HepG2 (cell line): ENCODE data around the gene GOLT1A. TPM values are rescaled to one million over a fixed set of nuclear protein-coding genes. Genes with fewer than 3 reads are reported as not detected.

ENCODE experiments used
- FOXK1 ChIP-seq: sonication (generic); formaldehyde crosslinking; IDR thresholded peaks from 2 replicates; pipeline ENCODE4 v1.4.0; 2020; ENCODE audit warnings: low read depth, missing genetic modification reagents, borderline replicate concordance
- FOXM1 ChIP-seq: sonication (generic); formaldehyde crosslinking; IDR thresholded peaks from 2 replicates; pipeline ENCODE4 v1.5.0; 2020; ENCODE audit warnings: missing genetic modification reagents
- HNF4A ChIP-seq: sonication (generic); formaldehyde crosslinking; IDR thresholded peaks from 2 replicates; pipeline ENCODE4 v1.4.0; 2020; ENCODE audit warnings: missing genetic modification reagents
- RAD51 ChIP-seq: fragments of 450-650 bp; IDR thresholded peaks from 2 replicates; pipeline ENCODE4 v1.6.1; 2016; ENCODE audit warnings: borderline replicate concordance
- SRSF4 ChIP-seq: fragments of 200-400 bp; formaldehyde crosslinking; IDR thresholded peaks from one replicate; pipeline ENCODE4 v1.6.1; 2018; ENCODE audit warnings: mild to moderate bottlenecking, low read depth, low read length, moderate library complexity; ENCODE audit not compliant: poor library complexity, severe bottlenecking
- TOPORS ChIP-seq: sonication (generic); formaldehyde crosslinking; IDR thresholded peaks from 2 replicates; pipeline ENCODE4 v1.8.0; 2023; ENCODE audit warnings: mild to moderate bottlenecking, missing genetic modification reagents
- ZBTB7A ChIP-seq: sonication (generic); formaldehyde crosslinking; IDR thresholded peaks from 2 replicates; pipeline ENCODE4 v1.8.0; 2022; ENCODE audit warnings: mild to moderate bottlenecking, missing genetic modification reagents
- ZKSCAN5 ChIP-seq: sonication (generic); formaldehyde crosslinking; IDR thresholded peaks from 2 replicates; pipeline ENCODE4 v1.5.1; 2020; ENCODE audit warnings: mild to moderate bottlenecking, missing genetic modification reagents
- ZNF232 ChIP-seq: sonication (generic); formaldehyde crosslinking; IDR thresholded peaks from 2 replicates; pipeline ENCODE4 v1.4.0; 2020; ENCODE audit warnings: missing genetic modification reagents, borderline replicate concordance
- ZNF234 ChIP-seq: sonication (generic); formaldehyde crosslinking; conservative IDR thresholded peaks from 2 replicates; pipeline ENCODE4 v1.5.1; 2020; ENCODE audit warnings: mild to moderate bottlenecking, missing genetic modification reagents
- ZNF510 ChIP-seq: sonication (generic); formaldehyde crosslinking; IDR thresholded peaks from 2 replicates; pipeline ENCODE4 v1.4.0; 2020; ENCODE audit warnings: low read depth, mild to moderate bottlenecking, missing genetic modification reagents
- ZNF780A ChIP-seq: sonication (generic); formaldehyde crosslinking; IDR thresholded peaks from 2 replicates; pipeline ENCODE4 v1.8.0; 2022; ENCODE audit warnings: mild to moderate bottlenecking, missing genetic modification reagents, moderate library complexity
- polyA plus RNA-seq, 8 experiments: library from polyadenylated mRNA; depleted of rRNA in 3 of 8; stranded (reverse) in 7 of 8; unstranded in 1 of 8; fragments of >200 nt; fragmentation: Illumina TruSeq in 4 of 8; extraction: Trizol in 4 of 8; gene quantifications; 2 replicates each; pipeline versions ENCODE4 v1.2.1 to v1.2.3, GENCODE V29; 2011 to 2016; ENCODE audit warnings: low read depth in 4 of 8, missing spikeins in 1 of 8, mixed read lengths in 1 of 8; ENCODE audit not compliant: insufficient read depth in 1 of 8
- total RNA-seq, 5 experiments: library from RNA; depleted of rRNA; stranded (reverse); fragments of >200 nt; fragmentation: Illumina TruSeq; extraction: Trizol; gene quantifications; 2 replicates each; pipeline ENCODE4 v1.2.3, GENCODE V29; 2016; ENCODE audit warnings: low read depth in 1 of 5
- TF ChIP-seq, protein P1 (sequence below): sonication (generic); formaldehyde crosslinking; IDR thresholded peaks from 2 replicates; pipeline ENCODE4 v1.8.1; 2023; ENCODE audit warnings: mild to moderate bottlenecking, missing genetic modification reagents
- TF ChIP-seq, protein P2 (sequence below): sonication (generic); formaldehyde crosslinking; IDR thresholded peaks from 2 replicates; pipeline ENCODE4 v1.5.0; 2020; ENCODE audit warnings: mild to moderate bottlenecking, missing genetic modification reagents, borderline replicate concordance
- TF ChIP-seq, protein P3 (sequence below): sonication (generic); formaldehyde crosslinking; IDR thresholded peaks from 2 replicates; pipeline ENCODE4 v1.5.0; 2020; ENCODE audit warnings: mild to moderate bottlenecking, missing genetic modification reagents, borderline replicate concordance

Gene GOLT1A
- total and polyA plus RNA-seq, 2 of the 13 experiments (the other 11 are each of a cell fraction or from before 2014, with no cell fraction given) = 25.8 to 28.0 TPM

DNA sequence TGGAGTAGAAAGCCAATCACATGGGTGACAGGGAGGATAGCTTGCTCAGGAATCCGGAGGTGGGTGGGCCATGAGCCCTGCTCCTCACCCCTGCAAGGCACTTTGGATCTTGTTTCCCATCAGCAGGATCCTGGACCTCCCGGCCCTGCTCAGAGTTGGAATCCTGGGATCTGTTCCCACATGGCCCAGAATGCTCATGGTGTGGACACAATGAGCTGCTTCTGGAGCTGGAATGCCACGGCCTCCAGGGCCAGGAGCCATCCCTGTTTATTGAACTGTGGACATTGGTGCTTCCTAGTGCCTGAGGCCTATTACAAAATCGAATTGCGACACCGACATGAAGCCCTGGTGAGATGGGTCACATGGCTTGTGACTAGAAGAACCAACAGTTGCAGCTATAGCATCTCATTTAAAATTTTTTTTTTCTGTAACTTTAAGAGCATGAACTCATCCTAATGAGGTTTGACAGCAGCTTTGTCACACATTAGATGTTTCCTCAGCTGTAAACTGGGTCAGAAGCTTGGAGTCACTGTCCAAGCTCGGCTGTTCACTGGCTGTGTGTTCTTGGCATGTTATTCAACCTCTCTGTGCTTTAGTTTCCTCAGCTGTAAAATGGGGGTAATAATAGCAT is 40.4 kb upstream of the GOLT1A start (continued):
- TF ChIP-seq, protein P1, sequence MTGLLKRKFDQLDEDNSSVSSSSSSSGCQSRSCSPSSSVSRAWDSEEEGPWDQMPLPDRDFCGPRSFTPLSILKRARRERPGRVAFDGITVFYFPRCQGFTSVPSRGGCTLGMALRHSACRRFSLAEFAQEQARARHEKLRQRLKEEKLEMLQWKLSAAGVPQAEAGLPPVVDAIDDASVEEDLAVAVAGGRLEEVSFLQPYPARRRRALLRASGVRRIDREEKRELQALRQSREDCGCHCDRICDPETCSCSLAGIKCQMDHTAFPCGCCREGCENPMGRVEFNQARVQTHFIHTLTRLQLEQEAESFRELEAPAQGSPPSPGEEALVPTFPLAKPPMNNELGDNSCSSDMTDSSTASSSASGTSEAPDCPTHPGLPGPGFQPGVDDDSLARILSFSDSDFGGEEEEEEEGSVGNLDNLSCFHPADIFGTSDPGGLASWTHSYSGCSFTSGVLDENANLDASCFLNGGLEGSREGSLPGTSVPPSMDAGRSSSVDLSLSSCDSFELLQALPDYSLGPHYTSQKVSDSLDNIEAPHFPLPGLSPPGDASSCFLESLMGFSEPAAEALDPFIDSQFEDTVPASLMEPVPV = peak; percentile 43; the same call in 1 of the 2 replicates
- TF ChIP-seq SRSF4 (no peak), ZNF234 (no peak), ZBTB7A (0 out of 2 replicates have a peak, but pooled peaks have one; percentile 39), TOPORS (CRISPR knock-in tag) (no peak), ZKSCAN5 (CRISPR knock-in tag) (no peak; the same call in 1 of the 2 replicates), ZNF780A (CRISPR knock-in tag) (no peak), RAD51 (peak; percentile 54), HNF4A (CRISPR knock-in tag) (peak; percentile 88), ZNF232 (CRISPR knock-in tag) (peak; percentile 72; the same call in 1 of the 2 replicates), FOXK1 (CRISPR knock-in tag) (peak; percentile 92; the same call in 1 of the 2 replicates), FOXM1 (CRISPR knock-in tag) (no peak), ZNF510 (CRISPR knock-in tag) (no peak)
- TF ChIP-seq, protein P2, sequence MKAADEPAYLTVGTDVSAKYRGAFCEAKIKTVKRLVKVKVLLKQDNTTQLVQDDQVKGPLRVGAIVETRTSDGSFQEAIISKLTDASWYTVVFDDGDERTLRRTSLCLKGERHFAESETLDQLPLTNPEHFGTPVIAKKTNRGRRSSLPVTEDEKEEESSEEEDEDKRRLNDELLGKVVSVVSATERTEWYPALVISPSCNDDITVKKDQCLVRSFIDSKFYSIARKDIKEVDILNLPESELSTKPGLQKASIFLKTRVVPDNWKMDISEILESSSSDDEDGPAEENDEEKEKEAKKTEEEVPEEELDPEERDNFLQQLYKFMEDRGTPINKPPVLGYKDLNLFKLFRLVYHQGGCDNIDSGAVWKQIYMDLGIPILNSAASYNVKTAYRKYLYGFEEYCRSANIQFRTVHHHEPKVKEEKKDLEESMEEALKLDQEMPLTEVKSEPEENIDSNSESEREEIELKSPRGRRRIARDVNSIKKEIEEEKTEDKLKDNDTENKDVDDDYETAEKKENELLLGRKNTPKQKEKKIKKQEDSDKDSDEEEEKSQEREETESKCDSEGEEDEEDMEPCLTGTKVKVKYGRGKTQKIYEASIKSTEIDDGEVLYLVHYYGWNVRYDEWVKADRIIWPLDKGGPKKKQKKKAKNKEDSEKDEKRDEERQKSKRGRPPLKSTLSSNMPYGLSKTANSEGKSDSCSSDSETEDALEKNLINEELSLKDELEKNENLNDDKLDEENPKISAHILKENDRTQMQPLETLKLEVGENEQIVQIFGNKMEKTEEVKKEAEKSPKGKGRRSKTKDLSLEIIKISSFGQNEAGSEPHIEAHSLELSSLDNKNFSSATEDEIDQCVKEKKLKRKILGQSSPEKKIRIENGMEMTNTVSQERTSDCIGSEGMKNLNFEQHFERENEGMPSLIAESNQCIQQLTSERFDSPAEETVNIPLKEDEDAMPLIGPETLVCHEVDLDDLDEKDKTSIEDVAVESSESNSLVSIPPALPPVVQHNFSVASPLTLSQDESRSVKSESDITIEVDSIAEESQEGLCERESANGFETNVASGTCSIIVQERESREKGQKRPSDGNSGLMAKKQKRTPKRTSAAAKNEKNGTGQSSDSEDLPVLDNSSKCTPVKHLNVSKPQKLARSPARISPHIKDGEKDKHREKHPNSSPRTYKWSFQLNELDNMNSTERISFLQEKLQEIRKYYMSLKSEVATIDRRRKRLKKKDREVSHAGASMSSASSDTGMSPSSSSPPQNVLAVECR = peak; percentile 75; the same call in 1 of the 2 replicates
- TF ChIP-seq, protein P3, sequence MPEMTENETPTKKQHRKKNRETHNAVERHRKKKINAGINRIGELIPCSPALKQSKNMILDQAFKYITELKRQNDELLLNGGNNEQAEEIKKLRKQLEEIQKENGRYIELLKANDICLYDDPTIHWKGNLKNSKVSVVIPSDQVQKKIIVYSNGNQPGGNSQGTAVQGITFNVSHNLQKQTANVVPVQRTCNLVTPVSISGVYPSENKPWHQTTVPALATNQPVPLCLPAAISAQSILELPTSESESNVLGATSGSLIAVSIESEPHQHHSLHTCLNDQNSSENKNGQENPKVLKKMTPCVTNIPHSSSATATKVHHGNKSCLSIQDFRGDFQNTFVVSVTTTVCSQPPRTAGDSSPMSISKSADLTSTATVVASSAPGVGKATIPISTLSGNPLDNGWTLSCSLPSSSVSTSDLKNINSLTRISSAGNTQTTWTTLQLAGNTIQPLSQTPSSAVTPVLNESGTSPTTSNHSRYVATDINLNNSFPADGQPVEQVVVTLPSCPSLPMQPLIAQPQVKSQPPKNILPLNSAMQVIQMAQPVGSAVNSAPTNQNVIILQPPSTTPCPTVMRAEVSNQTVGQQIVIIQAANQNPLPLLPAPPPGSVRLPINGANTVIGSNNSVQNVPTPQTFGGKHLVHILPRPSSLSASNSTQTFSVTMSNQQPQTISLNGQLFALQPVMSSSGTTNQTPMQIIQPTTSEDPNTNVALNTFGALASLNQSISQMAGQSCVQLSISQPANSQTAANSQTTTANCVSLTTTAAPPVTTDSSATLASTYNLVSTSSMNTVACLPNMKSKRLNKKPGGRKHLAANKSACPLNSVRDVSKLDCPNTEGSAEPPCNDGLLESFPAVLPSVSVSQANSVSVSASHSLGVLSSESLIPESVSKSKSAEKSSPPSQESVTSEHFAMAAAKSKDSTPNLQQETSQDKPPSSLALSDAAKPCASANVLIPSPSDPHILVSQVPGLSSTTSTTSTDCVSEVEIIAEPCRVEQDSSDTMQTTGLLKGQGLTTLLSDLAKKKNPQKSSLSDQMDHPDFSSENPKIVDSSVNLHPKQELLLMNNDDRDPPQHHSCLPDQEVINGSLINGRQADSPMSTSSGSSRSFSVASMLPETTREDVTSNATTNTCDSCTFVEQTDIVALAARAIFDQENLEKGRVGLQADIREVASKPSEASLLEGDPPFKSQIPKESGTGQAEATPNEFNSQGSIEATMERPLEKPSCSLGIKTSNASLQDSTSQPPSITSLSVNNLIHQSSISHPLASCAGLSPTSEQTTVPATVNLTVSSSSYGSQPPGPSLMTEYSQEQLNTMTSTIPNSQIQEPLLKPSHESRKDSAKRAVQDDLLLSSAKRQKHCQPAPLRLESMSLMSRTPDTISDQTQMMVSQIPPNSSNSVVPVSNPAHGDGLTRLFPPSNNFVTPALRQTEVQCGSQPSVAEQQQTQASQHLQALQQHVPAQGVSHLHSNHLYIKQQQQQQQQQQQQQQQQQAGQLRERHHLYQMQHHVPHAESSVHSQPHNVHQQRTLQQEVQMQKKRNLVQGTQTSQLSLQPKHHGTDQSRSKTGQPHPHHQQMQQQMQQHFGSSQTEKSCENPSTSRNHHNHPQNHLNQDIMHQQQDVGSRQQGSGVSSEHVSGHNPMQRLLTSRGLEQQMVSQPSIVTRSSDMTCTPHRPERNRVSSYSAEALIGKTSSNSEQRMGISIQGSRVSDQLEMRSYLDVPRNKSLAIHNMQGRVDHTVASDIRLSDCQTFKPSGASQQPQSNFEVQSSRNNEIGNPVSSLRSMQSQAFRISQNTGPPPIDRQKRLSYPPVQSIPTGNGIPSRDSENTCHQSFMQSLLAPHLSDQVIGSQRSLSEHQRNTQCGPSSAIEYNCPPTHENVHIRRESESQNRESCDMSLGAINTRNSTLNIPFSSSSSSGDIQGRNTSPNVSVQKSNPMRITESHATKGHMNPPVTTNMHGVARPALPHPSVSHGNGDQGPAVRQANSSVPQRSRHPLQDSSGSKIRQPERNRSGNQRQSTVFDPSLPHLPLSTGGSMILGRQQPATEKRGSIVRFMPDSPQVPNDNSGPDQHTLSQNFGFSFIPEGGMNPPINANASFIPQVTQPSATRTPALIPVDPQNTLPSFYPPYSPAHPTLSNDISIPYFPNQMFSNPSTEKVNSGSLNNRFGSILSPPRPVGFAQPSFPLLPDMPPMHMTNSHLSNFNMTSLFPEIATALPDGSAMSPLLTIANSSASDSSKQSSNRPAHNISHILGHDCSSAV (CRISPR knock-in tag) = no peak; the same call in 1 of the 2 replicates
